ENCODE data around the gene TEX51. TPM values are rescaled to one million over a fixed set of nuclear protein-coding genes. Genes with fewer than 3 reads are reported as not detected.

The TEX51 gene
- polyA plus RNA-seq (2011; rRNA removed) (not detected in 2 replicates), polyA minus RNA-seq (2011; rRNA and poly(A)+ RNA removed) (not detected in 2 replicates)

GRCh38 chr2:126898636-126899035 is at the start of gene TEX51:
Gene TEX51, plus strand, starts transcription at chr2:126898890. Its CDS starts 29 bp downstream, at chr2:126898919.
- no peaks in the 10 kb centered on the region for H3K27me3 ChIP-seq (ENCODE audit: control insufficient read depth, insufficient read depth, low read length)
- CTCF ChIA-PET: no interaction called here
- no peak for TF ChIP-seq CTCF (IDR thresholded peaks at IDR 0.05; ENCODE audit: insufficient read depth, low read depth, low read length)
- no peak for DNase-seq (ENCODE audit: low read depth)
- POLR2A ChIA-PET: no interaction called here
- H3K4me3 ChIP-seq (ENCODE audit: low read depth, low read length): no peak within 1 kb of the TSS
- no peaks in the 10 kb centered on the region for H3K36me3 ChIP-seq (ENCODE audit: control insufficient read depth, insufficient read depth, low read length)

GRCh38 chr2:126849054-126849453 is 49.6 kb upstream of the TEX51 start:
- POLR2A ChIA-PET: no interaction called here
- CTCF ChIA-PET: no interaction called here
- Histone ChIP-seq H3K36me3 (ENCODE audit: control insufficient read depth, insufficient read depth, low read length) (no peaks in the 10 kb centered on the region), H3K27me3 (ENCODE audit: control insufficient read depth, insufficient read depth, low read length) (no peaks in the 10 kb centered on the region), H3K4me3 (ENCODE audit: low read depth, low read length) (no peak overlapping the region)
- no peak for DNase-seq (ENCODE audit: low read depth)
- no peak for TF ChIP-seq CTCF (IDR thresholded peaks at IDR 0.05; ENCODE audit: insufficient read depth, low read depth, low read length)

GRCh38 chr2:126849486-126849885 is 49.2 kb upstream of the TEX51 start:
- Histone ChIP-seq H3K36me3 (ENCODE audit: control insufficient read depth, insufficient read depth, low read length) (no peaks in the 10 kb centered on the region), H3K27me3 (ENCODE audit: control insufficient read depth, insufficient read depth, low read length) (no peaks in the 10 kb centered on the region), H3K4me3 (ENCODE audit: low read depth, low read length) (no peak overlapping the region)
- POLR2A ChIA-PET: no interaction called here
- CTCF ChIA-PET: no interaction called here
- TF ChIP-seq CTCF (IDR thresholded peaks at IDR 0.05; ENCODE audit: insufficient read depth, low read depth, low read length): no peak
- DNase-seq (ENCODE audit: low read depth): no peak

GRCh38 chr2:126849991-126850535 is 48.6 kb upstream of the TEX51 start:
- no peaks in the 10 kb centered on the region for H3K36me3 ChIP-seq (ENCODE audit: control insufficient read depth, insufficient read depth, low read length)
- ChIA-PET POLR2A (no interaction called here), CTCF (no interaction called here)
- no peak for TF ChIP-seq CTCF (IDR thresholded peaks at IDR 0.05; ENCODE audit: insufficient read depth, low read depth, low read length)
- H3K4me3 ChIP-seq (ENCODE audit: low read depth, low read length): no peak overlapping the region
- H3K27me3 ChIP-seq (ENCODE audit: control insufficient read depth, insufficient read depth, low read length): no peaks in the 10 kb centered on the region
- DNase-seq (ENCODE audit: low read depth): no peak

- no peak overlapping the region for H3K4me3 ChIP-seq (ENCODE audit: low read depth, low read length)
- CTCF ChIA-PET: no interaction called here
These were observed 47.8 kb upstream of the TEX51 start for GRCh38 chr2:126850940-126851339.

More at GRCh38 chr2:126850940-126851339, 47.8 kb upstream of the TEX51 start:
- TF ChIP-seq CTCF (IDR thresholded peaks at IDR 0.05; ENCODE audit: insufficient read depth, low read depth, low read length): no peak
- POLR2A ChIA-PET: no interaction called here
- Histone ChIP-seq H3K27me3 (ENCODE audit: control insufficient read depth, insufficient read depth, low read length) (no peaks in the 10 kb centered on the region), H3K36me3 (ENCODE audit: control insufficient read depth, insufficient read depth, low read length) (no peaks in the 10 kb centered on the region)
- no peak for DNase-seq (ENCODE audit: low read depth)

Measured in BJ (cell line).